C4-2B (cell line): ENCODE results near the gene AP3M1.

ENCODE experiments used
- CTCF ChIP-seq: fragments of 450-650 bp; conservative IDR thresholded peaks from 2 replicates; pipeline ENCODE4 v1.5.1; 2017; ENCODE audit warnings: mild to moderate bottlenecking
- ZFX ChIP-seq: fragments of 450-650 bp; IDR thresholded peaks from 2 replicates; pipeline ENCODE4 v1.6.1; 2017

- TF ChIP-seq ZFX (no peak), CTCF (no peak)
Observed at GRCh38 chr10:74099836-74100235, 50.8 kb downstream of the AP3M1 start.
